ENCODE measurements around the gene UNC5B.

The UNC5B gene

DNA sequence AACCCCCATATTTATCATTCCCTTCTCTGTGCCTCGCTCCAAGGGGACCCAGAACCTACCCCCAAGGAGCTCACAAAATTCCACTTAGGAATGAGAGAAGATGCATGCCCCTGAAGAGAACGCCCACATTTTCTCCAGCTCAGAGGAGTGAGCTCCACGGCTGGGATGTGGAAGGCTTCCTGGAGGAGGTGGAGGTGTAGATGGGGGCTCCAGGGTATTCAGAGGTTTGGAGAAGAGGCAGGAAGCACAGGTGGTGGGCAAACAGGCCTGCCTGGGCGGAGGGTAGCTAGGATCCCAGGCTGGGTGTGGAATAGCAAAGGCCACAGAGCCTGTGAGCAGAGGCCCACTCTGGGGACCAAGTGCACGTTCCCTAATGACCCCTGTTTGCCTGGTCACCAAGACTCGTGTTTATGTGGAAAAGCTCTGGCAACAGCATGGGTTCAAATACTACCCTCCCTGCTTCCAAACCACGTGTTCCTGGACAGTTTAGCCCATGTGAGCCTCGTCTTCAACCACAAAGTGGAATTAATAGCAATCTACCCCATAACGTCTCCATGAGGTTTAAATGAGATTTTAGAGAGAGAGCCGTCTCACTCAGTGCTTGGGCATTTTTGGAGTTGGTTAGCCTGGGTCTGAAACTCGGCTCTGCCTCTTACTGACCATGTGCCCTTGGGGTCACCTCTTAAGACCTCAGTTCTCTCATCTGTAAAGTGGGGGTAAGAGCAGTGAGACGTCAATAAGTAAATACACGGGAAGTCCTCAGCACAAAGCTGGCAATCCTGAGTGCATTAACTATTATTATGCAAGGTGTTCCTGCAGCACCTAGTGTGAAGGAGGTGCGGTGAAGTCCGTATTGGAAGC is 24.7 kb downstream of the UNC5B start:
- no peak overlapping the region for H3K27ac ChIP-seq
- TF ChIP-seq ZFX (IDR thresholded peaks at IDR 0.05) = no peak
- TF ChIP-seq, protein P1, sequence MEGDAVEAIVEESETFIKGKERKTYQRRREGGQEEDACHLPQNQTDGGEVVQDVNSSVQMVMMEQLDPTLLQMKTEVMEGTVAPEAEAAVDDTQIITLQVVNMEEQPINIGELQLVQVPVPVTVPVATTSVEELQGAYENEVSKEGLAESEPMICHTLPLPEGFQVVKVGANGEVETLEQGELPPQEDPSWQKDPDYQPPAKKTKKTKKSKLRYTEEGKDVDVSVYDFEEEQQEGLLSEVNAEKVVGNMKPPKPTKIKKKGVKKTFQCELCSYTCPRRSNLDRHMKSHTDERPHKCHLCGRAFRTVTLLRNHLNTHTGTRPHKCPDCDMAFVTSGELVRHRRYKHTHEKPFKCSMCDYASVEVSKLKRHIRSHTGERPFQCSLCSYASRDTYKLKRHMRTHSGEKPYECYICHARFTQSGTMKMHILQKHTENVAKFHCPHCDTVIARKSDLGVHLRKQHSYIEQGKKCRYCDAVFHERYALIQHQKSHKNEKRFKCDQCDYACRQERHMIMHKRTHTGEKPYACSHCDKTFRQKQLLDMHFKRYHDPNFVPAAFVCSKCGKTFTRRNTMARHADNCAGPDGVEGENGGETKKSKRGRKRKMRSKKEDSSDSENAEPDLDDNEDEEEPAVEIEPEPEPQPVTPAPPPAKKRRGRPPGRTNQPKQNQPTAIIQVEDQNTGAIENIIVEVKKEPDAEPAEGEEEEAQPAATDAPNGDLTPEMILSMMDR (conservative IDR thresholded peaks at IDR 0.05) = no peak

- no peak overlapping the region for H3K27ac ChIP-seq
- TF ChIP-seq, protein P1 (conservative IDR thresholded peaks at IDR 0.05) = no peak
- no peak for TF ChIP-seq ZFX (IDR thresholded peaks at IDR 0.05)
These were observed 25.7 kb downstream of the UNC5B start for GRCh38 chr10:71237843-71238623.

DNA sequence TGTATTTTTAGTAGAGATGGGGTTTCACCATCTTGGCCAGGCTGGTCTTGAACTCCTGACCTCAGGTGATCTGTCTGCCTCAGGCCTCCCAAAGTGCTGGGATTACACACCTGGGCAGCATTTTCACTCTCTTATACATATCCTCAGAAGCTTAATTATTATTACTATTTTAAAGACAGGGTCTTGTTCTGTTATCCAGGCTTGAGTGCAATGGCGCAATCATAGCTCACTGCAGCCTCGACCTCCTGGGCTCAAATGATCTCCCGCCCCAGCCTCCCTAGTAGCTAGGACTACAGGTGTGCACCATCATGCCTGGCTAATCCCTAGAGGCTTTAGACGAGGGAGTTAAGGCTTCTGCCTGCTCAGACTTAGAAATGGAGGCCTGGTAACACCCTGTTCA is 26.3 kb downstream of the UNC5B start:
- no peak overlapping the region for H3K27ac ChIP-seq
- no peak for TF ChIP-seq ZFX (IDR thresholded peaks at IDR 0.05)
- TF ChIP-seq, protein P1 (conservative IDR thresholded peaks at IDR 0.05) = no peak

DNA sequence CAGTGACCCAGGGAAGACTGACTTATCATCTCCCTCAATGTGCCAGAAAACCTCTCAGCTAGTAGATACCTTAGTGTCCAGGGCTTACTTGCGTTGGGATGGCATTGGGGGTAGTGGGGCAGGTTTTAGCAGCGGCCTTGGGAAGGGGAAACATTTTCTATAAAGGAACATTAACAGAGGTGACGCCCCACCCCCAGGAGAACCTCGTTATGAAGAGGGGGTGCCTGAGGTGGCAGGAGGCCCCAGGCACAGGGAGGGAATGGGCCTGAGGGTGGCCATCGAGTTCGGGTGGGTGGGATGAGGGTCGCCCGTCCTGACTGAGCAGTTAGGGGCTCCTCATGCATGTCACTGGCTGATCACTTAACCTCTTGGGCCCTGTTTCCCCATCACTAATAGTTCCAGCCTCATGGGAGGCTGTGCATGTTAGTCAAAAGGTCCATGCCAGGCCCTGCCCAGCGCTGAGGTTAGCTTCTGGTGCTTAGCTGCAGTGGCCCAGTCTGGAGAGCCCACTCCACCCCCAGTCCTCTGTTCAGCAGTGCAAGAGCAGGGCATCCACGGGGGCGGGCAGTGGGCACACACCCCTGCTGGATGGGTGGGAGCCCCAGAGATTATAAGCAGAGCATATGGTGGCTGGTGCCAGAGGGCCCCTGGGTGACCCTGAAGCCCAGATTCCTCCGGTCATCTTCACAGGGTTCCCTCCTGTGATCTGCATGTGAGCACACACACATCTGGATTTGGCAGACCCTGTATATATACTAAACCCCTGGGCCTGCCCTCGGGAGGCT is 27.0 kb downstream of the UNC5B start:
- no peak overlapping the region for H3K27ac ChIP-seq
- TF ChIP-seq ZFX (IDR thresholded peaks at IDR 0.05) = no peak
- TF ChIP-seq, protein P1 (conservative IDR thresholded peaks at IDR 0.05) = no peak

GRCh38 chr10:71239946-71240795 is 27.8 kb downstream of the UNC5B start:
- H3K27ac ChIP-seq = peak overlapping the region; percentile 57; the same call in 1 of the 2 replicates
- no peak for TF ChIP-seq ZFX (IDR thresholded peaks at IDR 0.05)
- TF ChIP-seq, protein P1 (conservative IDR thresholded peaks at IDR 0.05) = no peak

GRCh38 chr10:71241114-71241829 is 28.9 kb downstream of the UNC5B start:
- no peak for TF ChIP-seq ZFX (IDR thresholded peaks at IDR 0.05)
- TF ChIP-seq, protein P1 (conservative IDR thresholded peaks at IDR 0.05) = no peak
- peak overlapping the region; percentile 57 for H3K27ac ChIP-seq
